ENCODE measurements around the gene GPC2. TPM values are rescaled to one million over a fixed set of nuclear protein-coding genes. Genes with fewer than 3 reads are reported as not detected.
"Not testable (repeated sequence)": the region's sequence is repeated elsewhere in the genome, so short reads cannot be mapped to it uniquely, and the experiment has no call there.

Gene GPC2
- total RNA-seq, 1 donor from 2014 or later = 106 TPM

GRCh38 chr7:100221231-100221718 is 44.1 kb upstream of the GPC2 start:
- TF ChIP-seq CTCF (conservative IDR thresholded peaks at IDR 0.05) = no peak
- no peak overlapping the region for H3K27ac Mint-ChIP-seq (ENCODE audit: unreplicated experiment)
- no peak for DNase-seq (ENCODE audit: low read depth, low spot score)
- no peaks in the 10 kb centered on the region for H3K36me3 Mint-ChIP-seq (ENCODE audit: low read depth)
- H3K4me1 Mint-ChIP-seq = peaks cover 4% of the 10 kb centered on the region
- no peaks in the 10 kb centered on the region for H3K9me3 Mint-ChIP-seq
- no peak overlapping the region for H3K4me3 Mint-ChIP-seq
- H3K27me3 Mint-ChIP-seq (ENCODE audit: low read depth) = no peaks in the 10 kb centered on the region

DNA sequence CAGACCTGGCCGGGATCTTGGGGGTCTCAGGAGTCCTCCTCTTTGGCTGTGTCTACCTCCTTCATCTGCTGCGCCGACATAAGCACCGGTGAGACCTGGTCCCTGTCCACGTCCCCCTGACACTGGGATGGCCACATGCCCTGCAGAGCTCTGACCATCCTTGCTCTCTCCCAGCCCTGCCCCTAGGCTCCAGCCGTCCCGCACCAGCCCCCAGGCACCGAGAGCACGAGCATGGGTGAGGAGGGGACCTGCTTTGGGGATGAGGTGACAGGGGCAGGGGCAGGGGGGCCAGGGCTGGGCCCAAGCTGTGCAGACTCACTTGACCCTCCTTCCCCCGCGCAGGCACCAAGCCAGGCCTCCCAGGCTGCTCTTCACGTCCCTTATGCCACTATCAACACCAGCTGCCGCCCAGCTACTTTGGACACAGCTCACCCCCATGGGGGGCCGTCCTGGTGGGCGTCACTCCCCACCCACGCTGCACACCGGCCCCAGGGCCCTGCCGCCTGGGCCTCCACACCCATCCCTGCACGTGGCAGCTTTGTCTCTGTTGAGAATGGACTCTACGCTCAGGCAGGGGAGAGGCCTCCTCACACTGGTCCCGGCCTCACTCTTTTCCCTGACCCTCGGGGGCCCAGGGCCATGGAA is 43.5 kb upstream of the GPC2 start:
- H3K27ac Mint-ChIP-seq (ENCODE audit: unreplicated experiment) = no peak overlapping the region
- peaks cover 5% of the 10 kb centered on the region for H3K4me1 Mint-ChIP-seq
- H3K9me3 Mint-ChIP-seq = no peaks in the 10 kb centered on the region
- no peak for DNase-seq (ENCODE audit: low read depth, low spot score)
- no peak overlapping the region for H3K4me3 Mint-ChIP-seq
- no peak for TF ChIP-seq CTCF (conservative IDR thresholded peaks at IDR 0.05)
- H3K36me3 Mint-ChIP-seq (ENCODE audit: low read depth) = no peaks in the 10 kb centered on the region
- no peaks in the 10 kb centered on the region for H3K27me3 Mint-ChIP-seq (ENCODE audit: low read depth)

DNA sequence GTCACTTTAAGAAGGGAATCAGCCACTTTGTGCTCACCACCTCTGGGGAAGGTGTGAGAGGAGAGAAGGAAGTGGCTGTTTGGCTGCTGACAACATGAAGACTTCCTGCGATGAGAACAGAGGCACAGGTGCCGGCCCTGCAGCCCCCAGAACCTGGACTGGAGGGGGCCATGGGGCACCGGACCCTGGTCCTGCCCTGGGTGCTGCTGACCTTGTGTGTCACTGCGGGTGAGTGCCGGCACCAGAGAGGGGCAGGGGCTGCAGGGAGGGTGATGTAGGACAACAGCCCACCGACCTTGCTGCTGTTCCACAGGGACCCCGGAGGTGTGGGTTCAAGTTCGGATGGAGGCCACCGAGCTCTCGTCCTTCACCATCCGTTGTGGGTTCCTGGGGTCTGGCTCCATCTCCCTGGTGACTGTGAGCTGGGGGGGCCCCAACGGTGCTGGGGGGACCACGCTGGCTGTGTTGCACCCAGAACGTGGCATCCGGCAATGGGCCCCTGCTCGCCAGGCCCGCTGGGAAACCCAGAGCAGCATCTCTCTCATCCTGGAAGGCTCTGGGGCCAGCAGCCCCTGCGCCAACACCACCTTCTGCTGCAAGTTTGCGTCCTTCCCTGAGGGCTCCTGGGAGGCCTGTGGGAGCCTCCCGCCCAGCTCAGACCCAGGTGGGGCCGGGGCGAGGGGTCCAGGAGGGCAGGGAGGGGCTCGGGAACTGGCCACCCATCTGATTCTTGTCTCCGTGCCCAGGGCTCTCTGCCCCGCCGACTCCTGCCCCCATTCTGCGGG is 42.8 kb upstream of the GPC2 start, which contains the start of gene PVRIG:
TSS of gene PVRIG (plus strand) at position 149 of the 785 bp plus-strand sequence. CDS start at position 171, 22 bp downstream.
- not testable (repeated sequence) for H3K9me3 Mint-ChIP-seq; H3K27me3 Mint-ChIP-seq (ENCODE audit: low read depth); H3K36me3 Mint-ChIP-seq (ENCODE audit: low read depth); H3K4me3 Mint-ChIP-seq; DNase-seq (ENCODE audit: low read depth, low spot score); H3K27ac Mint-ChIP-seq (ENCODE audit: unreplicated experiment); H3K4me1 Mint-ChIP-seq

DNA sequence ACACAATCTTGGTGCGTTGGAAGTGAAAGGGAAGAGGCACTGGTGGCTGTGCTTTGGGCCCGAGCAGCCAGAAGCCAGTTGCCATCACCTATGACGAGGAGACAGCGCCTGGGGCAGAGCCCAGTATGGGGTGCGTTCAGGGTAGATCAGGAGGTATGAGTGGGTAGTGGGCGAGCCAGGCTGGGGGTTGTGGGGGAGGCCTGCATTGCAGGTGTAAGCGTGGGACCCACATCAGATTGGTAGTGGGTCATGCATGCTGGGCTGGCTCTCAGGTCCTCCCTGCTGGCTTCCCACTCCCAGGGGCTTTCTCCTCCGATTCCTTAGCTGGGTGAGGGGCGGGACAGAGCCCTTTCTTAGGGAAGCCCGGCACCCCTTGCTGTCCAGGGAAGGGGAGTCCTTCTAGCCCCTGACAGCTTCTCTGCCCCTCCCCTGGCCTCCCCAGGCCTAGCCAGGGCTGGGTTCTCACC is 42.1 kb upstream of the GPC2 start:
- H3K36me3 Mint-ChIP-seq (ENCODE audit: low read depth) = no peaks in the 10 kb centered on the region
- no peak overlapping the region for H3K4me3 Mint-ChIP-seq
- no peak for TF ChIP-seq CTCF (conservative IDR thresholded peaks at IDR 0.05)
- H3K27me3 Mint-ChIP-seq (ENCODE audit: low read depth) = no peaks in the 10 kb centered on the region
- no peak for DNase-seq (ENCODE audit: low read depth, low spot score)
- no peaks in the 10 kb centered on the region for H3K9me3 Mint-ChIP-seq
- no peak overlapping the region for H3K27ac Mint-ChIP-seq (ENCODE audit: unreplicated experiment)
- H3K4me1 Mint-ChIP-seq = peaks cover 9% of the 10 kb centered on the region

DNA sequence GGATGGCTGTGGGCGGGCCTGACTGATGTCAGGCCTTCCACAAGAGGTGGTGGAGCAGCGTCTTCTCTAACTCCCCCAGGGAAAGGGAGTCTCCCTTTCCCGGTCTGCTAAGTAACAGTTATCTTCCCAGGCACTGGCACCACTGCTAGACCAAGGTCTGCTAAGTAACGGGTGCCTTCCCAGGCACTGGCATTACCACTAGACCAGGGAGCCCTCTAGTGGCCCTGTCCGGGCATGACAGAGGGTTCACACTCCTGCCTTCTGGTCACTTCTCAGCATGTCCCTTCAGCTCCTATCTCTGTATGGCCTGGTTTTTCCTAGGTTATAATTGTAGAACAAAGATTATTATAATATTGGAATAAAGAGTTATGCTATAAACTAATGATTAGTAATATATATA is 40.8 kb upstream of the GPC2 start:
- H3K27ac Mint-ChIP-seq (ENCODE audit: unreplicated experiment); H3K36me3 Mint-ChIP-seq (ENCODE audit: low read depth); H3K4me3 Mint-ChIP-seq; H3K27me3 Mint-ChIP-seq (ENCODE audit: low read depth); H3K9me3 Mint-ChIP-seq: not testable (repeated sequence)
- peaks cover 12% of the 10 kb centered on the region for H3K4me1 Mint-ChIP-seq
- peak; percentile 67 for TF ChIP-seq CTCF (conservative IDR thresholded peaks at IDR 0.05)
- DNase-seq (ENCODE audit: low read depth, low spot score) = peak; percentile 91

DNA sequence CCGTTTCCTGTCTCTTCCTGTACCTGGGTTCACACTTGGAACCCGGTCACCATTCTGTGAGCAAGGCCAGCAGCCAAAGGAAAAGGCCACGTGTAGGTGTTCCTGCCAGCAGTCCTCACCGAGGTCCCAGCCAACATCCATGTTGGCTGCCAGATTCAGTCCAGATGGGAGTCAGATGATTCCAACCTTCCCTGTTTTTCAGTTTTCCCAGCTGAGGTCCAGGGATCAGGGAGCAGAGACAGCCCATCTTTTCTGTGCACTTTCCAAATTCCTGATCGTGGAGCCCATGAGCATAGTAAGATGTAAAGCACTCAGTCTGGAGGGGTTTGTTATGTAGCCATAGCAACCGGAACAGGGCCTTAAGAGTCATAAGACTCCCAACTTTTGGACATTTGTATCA is 38.7 kb upstream of the GPC2 start:
- TF ChIP-seq CTCF (conservative IDR thresholded peaks at IDR 0.05) = no peak
- H3K36me3 Mint-ChIP-seq (ENCODE audit: low read depth) = no peaks in the 10 kb centered on the region
- H3K27me3 Mint-ChIP-seq (ENCODE audit: low read depth) = no peaks in the 10 kb centered on the region
- H3K27ac Mint-ChIP-seq (ENCODE audit: unreplicated experiment) = no peak overlapping the region
- H3K9me3 Mint-ChIP-seq = no peaks in the 10 kb centered on the region
- peaks cover 16% of the 10 kb centered on the region for H3K4me1 Mint-ChIP-seq
- H3K4me3 Mint-ChIP-seq = no peak overlapping the region
- DNase-seq (ENCODE audit: low read depth, low spot score) = no peak

DNA sequence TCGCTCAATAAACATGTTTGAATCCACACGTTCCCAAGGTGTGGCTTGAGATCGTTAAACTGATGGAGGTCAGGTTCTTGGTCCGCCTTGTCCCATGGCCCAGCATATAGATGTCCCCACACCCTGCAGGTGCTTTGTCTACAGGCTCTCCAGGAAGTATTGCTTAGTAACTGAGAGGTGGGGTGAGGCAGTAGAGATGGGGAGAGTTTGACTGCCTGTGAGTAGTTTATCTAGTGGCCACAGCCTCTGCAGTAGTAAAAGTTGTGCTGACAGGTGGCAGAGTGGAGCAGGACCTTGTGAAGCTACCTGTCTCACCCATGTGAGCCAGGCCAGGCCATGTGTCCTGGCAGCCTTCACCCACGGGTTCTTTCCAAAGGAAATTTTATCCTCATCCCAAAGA is 37.2 kb upstream of the GPC2 start:
- H3K36me3 Mint-ChIP-seq (ENCODE audit: low read depth); H3K27me3 Mint-ChIP-seq (ENCODE audit: low read depth); H3K27ac Mint-ChIP-seq (ENCODE audit: unreplicated experiment); H3K9me3 Mint-ChIP-seq; DNase-seq (ENCODE audit: low read depth, low spot score); H3K4me3 Mint-ChIP-seq: not testable (repeated sequence)
- H3K4me1 Mint-ChIP-seq = peaks cover 16% of the 10 kb centered on the region

All from neural crest cell (in vitro differentiated cells).